Esophagus squamous epithelium (tissue), 4 donors: ENCODE measurements around the gene MINDY4.

ENCODE experiments used
- CTCF ChIP-seq, 6 experiments: fragments of 450-650 bp in 4 of 6; fragments of 200-600 bp in 2 of 6; sonication (generic) in 2 of 6; IDR thresholded peaks; one replicate each; pipeline ENCODE4 v1.5.1; 2016 to 2019; ENCODE audit warnings: antibody characterized with exemption in 6 of 6, mild to moderate bottlenecking in 4 of 6, moderate library complexity in 4 of 6
- POLR2A ChIP-seq, 4 donors: fragments of 450-650 bp; IDR thresholded peaks; one replicate each; pipeline ENCODE4 v1.6.1; 2017; ENCODE audit warnings: antibody characterized with exemption in 4 of 4, mild to moderate bottlenecking in 4 of 4, moderate library complexity in 3 of 4

- no peak for TF ChIP-seq CTCF (IDR thresholded peaks at IDR 0.05)
- TF ChIP-seq POLR2A (IDR thresholded peaks at IDR 0.05) = no peak
These were observed 48.5 kb upstream of the MINDY4 start for GRCh38 chr7:30722671-30723070.
